GM18858 (cell line): ENCODE measurements around the gene CLIP2.
"Not testable (repeated sequence)": the region's sequence is repeated elsewhere in the genome, so short reads cannot be mapped to it uniquely, and the experiment has no call there.

Experiments used
- ATAC-seq: cut with Tn5 transposase; IDR thresholded peaks from one replicate; pipeline ENCODE4 v1.9.1; 2021; ENCODE audit not compliant: unreplicated experiment

Gene CLIP2

DNA sequence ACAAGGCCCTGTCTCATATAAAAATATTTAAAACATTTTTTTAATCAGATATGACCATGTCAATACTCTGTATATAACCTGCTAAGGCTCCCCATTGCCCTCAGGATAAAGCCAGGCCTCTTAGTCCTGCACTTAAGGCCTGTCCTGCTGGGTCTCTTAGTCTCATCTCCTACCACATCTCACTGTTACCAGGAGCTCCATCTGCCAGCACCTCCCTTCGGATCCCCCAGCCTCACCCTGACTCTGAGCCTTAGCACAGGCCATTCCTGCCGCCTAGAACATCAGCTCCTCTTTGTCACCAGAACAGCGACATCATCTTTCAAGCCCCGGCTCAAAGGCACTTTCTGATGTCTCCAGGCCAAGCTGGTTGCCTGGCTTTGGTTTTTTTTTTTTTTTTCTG is 138.8 kb downstream of the CLIP2 start:
- ATAC-seq, result no peak

DNA sequence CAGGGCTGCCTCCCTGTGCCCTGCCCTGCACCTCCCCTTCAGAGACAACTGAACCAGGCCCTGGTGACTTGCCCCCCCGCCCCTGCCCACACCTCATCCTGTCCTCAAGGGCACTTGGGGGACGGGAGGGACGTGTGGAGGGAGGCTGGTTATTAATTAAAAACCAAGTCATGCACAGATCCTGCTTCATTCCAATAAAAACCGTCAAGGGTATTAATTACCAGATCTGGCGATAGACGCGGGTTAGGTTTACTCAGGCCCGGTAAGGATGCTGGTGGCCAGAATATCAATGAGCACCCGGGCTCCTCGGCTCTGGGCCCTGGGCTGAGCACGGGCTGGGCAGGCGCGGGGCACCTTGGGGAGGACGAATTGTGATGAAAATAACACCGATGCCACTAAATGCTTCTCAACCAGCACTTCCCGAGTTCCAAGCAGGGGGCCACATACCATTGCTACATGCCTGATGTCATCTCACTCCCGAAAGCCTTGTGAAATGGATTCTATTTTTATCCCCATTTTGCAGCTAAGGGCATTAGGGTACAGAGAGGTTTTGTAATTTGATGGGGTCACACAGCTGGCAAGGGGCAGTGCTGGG is 140.0 kb downstream of the CLIP2 start:
- no peak for ATAC-seq

DNA sequence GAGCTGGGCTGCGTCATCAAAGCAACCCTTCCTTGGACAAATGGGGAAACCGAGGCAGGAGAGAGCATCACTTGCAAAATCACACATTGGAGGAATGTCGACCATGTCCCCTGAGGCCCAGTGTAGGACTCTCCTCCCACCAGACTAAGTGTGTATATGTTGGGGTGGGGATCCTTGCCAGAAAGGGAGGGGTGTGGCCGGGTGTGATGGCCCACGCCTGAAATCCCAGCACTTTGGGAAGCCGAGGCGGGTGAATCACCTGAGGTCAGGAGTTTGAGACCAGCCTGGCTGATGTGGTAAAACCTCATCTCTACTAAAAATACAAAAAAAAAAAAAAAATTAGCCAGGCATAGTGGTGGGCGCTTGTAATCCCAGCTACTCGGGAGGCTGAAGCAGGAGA is 141.2 kb downstream of the CLIP2 start:
- ATAC-seq, result not testable (repeated sequence)

DNA sequence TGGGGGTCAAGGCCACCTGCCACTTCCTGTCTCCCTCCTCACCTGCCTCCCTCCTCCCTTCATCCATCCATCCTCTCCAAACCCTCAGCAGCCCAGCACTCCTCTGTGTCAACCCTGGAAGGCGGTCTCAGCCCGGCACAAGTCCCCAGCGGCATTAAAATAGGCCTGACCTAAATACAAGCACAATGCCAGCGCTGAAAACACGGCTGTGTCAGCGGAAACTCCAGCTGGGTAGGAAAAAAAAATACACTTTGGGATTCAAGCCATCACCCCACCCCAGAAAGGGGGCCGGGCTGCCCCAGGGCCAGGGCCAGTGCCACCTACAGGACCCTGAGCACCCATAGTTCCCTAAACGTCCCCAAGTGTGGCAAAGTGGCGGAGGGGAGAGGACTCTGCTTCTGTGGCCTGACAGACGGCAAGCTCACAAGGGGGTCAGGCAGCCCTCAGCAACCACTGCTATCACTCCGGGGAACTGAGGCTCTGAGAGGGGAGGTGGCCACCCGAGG is 141.8 kb downstream of the CLIP2 start:
- no peak for ATAC-seq

DNA sequence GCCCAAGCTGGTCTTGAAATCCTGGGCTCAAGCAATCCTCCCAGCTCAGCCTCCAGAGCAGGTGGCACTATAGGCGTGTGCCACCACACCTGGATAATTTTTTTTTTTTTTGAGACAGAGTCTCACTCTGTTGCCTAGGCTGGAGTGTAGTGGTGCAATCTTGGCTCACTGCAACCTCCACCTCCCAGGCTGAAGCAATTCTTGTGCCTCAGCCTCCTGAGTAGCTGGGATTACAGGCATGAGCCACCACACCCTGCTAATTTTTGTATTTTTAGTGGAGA is 148.0 kb downstream of the CLIP2 start:
- ATAC-seq, result not testable (repeated sequence)

DNA sequence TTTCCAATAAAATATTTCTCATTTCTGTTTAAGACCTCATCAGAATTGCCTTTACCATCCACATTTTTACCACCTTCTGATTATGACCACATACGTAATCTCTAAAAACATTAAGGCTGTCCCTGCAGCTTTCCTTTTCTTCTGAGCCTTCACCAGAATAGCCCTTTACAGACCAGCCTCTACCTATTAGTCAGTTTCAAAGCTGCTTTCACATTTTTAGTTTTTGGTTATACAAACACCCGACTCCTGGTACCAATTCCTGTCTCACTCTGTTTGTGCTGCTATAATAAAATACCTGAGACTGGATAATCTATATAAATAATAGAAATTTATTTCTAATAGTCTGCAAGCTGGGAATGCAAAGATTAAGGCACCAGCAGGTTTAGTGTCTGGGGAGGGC is 149.1 kb downstream of the CLIP2 start:
- ATAC-seq, result no peak

- ATAC-seq, result no peak
Observed at GRCh38 chr7:74439541-74439940, 150.3 kb downstream of the CLIP2 start.

DNA sequence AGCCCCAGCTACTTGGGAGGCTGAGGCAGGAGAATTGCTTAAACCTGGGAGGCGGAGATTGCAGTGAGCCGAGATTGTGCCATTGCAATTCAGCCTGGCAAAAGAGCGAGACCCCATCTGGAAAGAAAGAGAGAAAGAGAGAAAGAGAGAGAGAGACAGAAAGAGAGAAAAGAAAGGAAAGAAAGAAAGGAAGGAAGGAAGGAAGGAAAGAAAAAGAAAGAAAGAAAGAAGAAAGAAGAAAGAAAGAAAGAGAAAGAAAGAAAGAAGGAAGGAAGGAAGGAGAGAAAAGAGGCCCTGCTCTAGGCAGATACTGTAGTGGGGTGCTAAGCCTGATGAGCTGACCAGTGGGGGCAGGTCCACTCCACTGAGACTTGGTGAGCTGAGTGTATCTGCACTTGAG is 150.9 kb downstream of the CLIP2 start:
- not testable (repeated sequence) for ATAC-seq

GRCh38 chr7:74441801-74442200 is 152.6 kb downstream of the CLIP2 start:
- no peak for ATAC-seq

DNA sequence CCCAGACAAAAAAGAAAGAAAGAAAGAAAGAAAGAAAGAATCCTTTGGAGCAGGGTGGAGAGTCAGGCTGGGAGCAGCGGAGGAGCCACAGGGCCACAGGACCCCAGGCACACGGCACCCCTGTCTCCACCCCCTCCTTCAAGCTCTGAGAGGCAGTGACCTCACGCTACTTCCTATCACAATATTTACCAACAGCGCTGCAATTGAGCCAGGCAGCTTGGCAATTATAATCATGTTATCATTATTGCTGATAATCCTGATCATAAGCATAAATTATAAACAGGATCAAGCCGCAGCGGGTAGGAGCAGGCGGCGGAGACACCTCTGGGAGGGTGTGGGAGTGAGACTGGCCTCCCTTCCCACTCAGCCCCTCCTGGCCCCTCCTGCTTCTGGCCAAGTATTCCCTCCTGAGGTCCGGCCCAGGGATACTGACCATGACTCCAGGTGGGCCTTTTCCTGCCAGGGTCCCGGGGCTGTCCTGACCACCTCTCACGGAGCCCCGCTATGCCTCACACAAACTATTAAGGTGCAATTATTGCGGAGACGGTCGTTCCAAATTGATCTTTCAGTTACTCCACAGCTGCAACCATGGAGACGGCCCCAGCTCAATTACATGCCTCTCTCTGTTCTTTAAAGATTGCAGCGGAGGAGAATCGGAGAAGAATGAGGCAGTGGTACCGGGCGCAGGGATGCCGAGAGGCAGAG is 154.5 kb downstream of the CLIP2 start:
- no peak for ATAC-seq

DNA sequence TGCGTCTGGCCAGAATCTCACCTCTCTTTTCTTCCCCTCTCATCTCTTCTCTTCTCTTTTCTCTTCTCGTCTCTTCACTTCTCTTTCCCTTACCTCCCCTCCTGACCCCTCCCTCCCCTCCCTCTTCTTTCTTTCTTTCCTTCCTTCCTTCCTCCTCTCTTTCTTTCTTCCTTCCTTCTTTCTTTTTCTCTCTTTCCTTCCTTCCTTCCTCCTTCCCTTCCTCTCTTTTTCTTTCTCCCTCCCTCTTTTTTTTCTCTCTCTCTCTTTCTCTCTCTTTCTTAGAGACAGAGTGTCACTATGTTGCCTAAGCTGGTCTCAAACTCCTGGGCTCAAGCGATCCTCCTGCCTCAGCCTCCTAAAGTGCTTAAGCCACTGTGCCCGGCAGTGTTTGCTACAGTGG is 159.9 kb downstream of the CLIP2 start:
- no peak for ATAC-seq

DNA sequence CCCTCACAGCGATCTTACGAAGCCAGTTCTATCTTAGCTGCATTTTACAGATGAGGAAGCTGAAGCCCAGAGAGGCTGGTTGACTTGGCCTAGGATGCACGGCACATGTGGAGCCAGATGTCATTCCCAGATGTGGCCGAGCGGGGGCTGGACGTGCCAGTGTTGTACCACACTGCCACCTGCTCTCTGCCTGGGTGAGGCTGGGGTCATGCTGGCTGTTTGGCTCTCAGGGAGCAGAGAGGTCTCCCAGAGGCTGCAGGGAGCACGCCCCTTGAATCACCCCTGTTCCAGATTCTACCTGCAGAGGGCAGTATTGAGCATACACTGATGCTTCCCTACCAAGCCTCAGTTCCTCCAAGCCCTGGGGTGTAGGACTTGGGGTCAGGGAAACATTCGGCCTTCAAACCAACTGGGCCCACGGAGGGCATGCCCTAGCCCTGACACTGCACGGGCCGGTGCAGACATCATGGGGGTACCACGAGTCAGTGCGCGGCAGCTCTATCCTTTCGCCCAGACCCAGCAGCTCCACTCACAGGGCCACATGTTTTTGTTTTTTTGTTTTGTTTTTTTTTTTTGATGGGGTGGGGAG is 160.7 kb downstream of the CLIP2 start:
- ATAC-seq, result no peak

- ATAC-seq, result no peak
Observed at GRCh38 chr7:74452748-74453321, 163.6 kb downstream of the CLIP2 start.

DNA sequence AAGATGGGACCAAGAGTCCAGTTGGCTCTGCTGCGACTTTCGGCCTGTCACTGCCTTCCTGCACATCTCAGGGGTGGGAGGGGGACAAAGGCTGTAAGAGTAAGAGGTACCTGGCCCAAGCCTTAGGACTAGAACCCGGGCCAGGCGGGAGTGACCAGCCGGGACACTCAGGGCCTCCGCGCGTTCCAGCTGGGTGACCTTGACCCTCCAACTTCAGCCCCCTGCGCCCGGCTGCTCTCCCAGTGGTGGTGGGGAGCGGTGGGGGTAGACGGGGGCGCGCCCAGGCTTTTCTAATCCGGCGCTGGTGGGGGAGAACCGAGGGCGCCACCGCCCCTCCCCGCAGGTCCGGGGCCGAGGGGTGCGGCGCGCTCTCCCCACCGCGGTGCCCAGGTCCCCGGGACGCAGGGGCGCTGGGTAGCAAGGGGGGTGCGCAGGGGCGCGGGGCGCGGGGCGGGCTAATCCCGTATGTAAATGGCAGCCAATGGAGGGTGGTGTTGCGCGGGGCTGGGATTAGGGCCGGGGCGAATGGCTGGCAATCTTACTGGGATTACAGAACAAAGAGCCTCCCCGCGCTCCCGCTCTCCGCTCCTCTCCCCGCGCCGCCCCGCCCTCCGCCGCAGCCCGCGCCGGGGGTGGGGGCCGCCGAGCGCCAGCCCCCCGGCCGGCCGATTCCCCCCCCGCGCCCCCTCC is 164.3 kb downstream of the CLIP2 start, which contains the start of gene GTF2IRD1:
Gene GTF2IRD1, plus strand, starts transcription at position 585 of the 690 bp plus-strand sequence. CDS start 54,175 bp downstream, outside the sequence.
- ATAC-seq, result no peak

- no peak for ATAC-seq
Observed at GRCh38 chr7:74454021-74454924, 165.1 kb downstream of the CLIP2 start.

DNA sequence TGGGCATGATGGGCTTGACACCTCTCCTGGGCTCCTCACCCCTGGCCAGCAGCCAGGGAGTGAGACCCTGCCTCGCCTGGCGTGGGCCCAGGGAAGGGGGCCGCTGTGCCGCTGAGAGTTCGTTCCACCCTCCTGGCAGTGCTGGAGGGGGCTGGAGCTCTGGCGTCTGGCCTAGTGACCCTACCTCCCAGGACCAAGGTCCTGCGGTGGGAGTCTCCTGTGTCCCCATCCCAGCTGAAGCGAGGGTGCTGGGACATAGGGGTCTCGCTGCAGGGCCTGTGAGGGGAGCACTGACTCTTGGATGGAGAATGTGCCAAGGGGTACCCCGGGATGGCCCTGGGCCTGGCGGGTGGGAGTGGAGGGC is 165.7 kb downstream of the CLIP2 start:
- no peak for ATAC-seq

DNA sequence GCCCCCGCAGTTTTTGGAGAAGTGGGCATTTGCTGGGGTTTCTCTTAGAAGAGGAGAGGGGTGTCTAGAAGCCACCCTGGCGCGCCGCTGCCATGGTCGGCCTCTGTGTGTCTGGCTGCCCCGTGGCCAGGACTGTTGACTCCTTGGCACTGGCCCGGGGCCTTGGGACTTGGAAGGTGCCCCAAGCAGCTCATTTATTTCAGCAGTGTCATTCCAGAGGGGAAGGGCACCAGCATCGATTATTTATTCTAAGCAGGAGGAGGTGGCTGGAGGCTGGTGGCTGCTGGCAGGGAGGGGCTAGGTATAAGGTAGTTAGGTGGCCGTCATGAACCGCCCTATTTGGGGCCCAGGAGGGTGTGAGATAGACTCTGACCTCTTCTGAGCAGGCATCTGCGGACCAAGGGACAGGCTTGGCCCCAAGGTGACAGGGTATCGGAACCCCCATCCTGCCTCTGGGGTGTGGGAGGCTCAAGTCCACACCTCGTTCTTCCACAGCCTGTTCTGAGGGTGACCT is 166.1 kb downstream of the CLIP2 start:
- no peak for ATAC-seq
